Measurements from ENCODE around the gene LRGUK. TPM values are rescaled to one million over a fixed set of nuclear protein-coding genes. Genes with fewer than 3 reads are reported as not detected.
"Not testable (repeated sequence)": the region's sequence is repeated elsewhere in the genome, so short reads cannot be mapped to it uniquely, and the experiment has no call there.

Gene LRGUK, protein sequence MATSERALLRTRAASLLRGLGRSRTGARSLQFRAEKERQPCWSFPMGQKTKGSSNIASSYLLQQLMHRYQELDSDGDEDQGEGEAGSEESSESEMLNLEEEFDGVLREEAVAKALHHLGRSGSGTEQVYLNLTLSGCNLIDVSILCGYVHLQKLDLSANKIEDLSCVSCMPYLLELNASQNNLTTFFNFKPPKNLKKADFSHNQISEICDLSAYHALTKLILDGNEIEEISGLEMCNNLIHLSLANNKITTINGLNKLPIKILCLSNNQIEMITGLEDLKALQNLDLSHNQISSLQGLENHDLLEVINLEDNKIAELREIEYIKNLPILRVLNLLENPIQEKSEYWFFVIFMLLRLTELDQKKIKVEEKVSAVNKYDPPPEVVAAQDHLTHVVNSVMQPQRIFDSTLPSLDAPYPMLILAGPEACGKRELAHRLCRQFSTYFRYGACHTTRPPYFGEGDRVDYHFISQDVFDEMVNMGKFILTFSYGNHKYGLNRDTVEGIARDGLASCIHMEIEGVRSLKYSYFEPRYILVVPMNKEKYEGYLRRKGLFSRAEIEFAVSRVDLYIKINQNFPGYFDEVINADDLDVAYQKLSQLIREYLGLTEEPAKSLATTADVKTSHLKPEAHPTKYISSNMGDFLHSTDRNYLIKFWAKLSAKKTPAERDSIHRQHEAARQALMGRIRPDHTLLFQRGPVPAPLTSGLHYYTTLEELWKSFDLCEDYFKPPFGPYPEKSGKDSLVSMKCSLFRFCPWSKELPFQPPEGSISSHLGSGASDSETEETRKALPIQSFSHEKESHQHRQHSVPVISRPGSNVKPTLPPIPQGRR
- total RNA-seq = under 1 TPM; 0.07 TPM

DNA sequence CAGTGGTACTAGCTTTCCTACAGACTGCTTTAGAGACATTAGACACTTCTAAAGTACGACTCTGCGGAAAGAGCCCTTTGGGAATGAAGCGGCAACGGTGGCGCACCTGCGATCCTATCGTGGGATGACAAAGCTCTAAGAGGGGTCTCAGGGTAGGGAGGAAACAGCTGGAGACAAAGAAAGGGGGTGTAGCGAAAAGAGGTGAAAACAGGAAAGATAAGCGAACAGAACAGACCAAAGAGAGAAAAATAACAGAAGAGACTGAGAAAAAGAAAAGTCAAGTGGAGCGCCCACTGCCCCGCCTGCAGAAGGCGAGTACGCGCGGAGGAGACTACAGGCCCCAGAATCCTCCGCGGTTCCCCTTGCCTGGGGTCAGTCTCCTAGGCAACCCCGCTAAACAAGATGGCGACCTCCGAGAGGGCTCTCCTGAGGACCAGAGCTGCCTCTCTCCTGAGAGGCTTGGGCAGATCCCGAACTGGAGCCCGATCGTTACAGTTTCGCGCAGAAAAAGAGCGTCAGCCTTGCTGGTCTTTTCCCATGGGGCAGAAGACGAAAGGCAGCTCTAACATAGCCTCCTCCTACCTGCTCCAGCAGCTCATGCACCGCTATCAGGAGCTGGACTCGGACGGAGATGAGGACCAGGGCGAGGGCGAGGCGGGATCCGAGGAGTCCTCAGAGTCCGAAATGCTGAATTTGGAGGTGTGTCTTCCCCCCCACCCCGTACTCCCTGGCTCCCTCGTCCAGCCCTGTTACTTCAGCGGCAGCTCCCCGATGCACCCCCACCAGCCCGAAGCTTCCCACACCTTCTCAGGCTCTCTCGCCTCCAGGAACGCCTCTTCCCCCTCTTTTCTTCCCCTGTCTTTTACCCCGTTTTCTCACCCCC, at the start of gene LRGUK:
Gene LRGUK, plus strand, starts transcription at position 375 of the 883 bp plus-strand sequence. Its CDS starts 28 bp downstream, at position 403.
- intact Hi-C loops (cut with micrococcal nuclease) = loop anchor here (1.0 to 5.0 kb wide), 3 partner anchors 190 to 1044 kb away; partner anchors contain the start of genes CHCHD3 and EXOC4
- ChIA-PET CTCF (interaction anchor here (1.0 to 2.5 kb wide), 4 partner anchors 11 to 231 kb away, joined by 3 to 28 read pairs (median 4); partner anchors contain the start of gene SLC35B4), POLR2A (no interaction called here)
- Mint-ChIP-seq H3K9me3 (no peaks in the 10 kb centered on the region), H3K4me3 (peak within 1 kb of the TSS; percentile 81), H3K27me3 (peaks cover 13% of the 10 kb centered on the region), H3K4me1 (ENCODE audit: low read depth) (peaks cover 15% of the 10 kb centered on the region), H3K27ac (no peak within 1 kb of the TSS), H3K36me3 (no peaks in the 10 kb centered on the region)
- DNase-seq = peak; percentile 84

DNA sequence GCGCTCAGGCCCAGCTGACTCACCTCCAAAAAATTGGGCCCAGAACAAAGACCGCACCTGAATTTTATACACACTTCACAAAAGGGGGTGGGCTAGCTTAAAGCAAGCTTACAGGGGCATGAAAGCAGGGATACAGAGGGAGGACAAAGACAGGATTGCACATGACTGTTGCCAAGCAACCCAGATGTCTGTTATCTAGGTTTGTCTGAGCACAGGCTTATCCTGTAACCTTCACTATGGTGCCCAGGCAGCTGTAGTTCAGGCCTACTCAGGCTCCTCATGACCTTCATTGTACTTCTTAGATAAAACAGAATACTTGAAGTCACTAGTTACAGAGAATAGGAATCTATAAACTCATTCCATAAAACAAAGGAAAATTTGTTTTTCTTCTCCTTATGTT, 49.6 kb upstream of the LRGUK start:
- H3K36me3 Mint-ChIP-seq = peaks cover 13% of the 10 kb centered on the region
- intact Hi-C loops (cut with micrococcal nuclease); CTCF ChIA-PET; H3K4me3 Mint-ChIP-seq; H3K27me3 Mint-ChIP-seq; H3K9me3 Mint-ChIP-seq; DNase-seq; H3K27ac Mint-ChIP-seq; POLR2A ChIA-PET; H3K4me1 Mint-ChIP-seq (ENCODE audit: low read depth): not testable (repeated sequence)

DNA sequence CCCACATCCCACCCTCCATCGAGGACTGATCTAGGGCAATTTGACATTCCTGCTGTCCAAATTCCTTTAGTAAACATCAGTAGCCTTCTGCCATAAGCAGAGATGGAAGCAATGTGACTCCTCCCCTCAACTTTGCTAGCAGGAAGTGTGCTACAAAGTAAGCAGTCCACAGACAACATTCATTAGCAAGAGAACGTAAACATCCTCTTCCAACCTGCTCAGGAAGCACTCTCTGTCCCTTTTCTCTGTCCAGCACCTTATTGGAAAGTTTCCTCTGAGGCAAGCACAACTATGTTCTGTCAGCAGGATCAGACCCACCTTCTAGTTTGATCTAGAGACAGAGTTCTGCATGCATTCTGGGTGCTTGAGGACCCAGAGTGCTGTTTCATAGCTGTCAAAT, 48.1 kb upstream of the LRGUK start:
- POLR2A ChIA-PET = no interaction called here
- Mint-ChIP-seq H3K27me3 (no peaks in the 10 kb centered on the region), H3K36me3 (peaks cover 8% of the 10 kb centered on the region), H3K9me3 (peaks cover 6% of the 10 kb centered on the region), H3K4me1 (ENCODE audit: low read depth) (no peaks in the 10 kb centered on the region), H3K4me3 (no peak overlapping the region), H3K27ac (no peak overlapping the region)
- DNase-seq = no peak
- intact Hi-C loops (cut with micrococcal nuclease) = no loop called here
- CTCF ChIA-PET = interaction anchor here (0.7 to 1.1 kb wide), 2 partner anchors 13 to 21 kb away, joined by 3 read pairs; no protein-coding TSS in a partner anchor

DNA sequence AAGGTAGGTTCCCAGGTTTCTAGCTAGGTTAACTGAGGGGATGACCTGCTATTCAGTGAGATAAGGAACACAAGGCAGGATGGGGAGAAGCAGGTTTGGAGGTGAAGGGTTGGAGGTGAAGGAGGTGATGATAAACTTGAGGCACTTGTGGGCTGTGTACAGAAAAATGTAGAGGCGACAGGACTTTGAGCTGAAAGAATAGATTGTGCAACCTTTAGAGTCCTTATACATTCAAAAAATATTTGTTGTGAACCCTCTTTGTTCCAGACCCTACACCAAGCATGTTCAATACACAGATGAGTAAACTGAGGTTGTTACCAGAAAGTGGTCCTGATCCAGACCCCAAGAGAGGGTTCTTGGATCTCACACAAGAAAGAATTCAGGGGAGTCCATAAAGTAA, 45.4 kb upstream of the LRGUK start:
- intact Hi-C loops (cut with micrococcal nuclease) = no loop called here
- no peak overlapping the region for H3K4me3 Mint-ChIP-seq
- DNase-seq = no peak
- CTCF ChIA-PET = interaction anchor here (1.1 kb wide), 1 partner anchor 59 kb away, joined by 3 read pairs; no protein-coding TSS in a partner anchor
- no peaks in the 10 kb centered on the region for H3K4me1 Mint-ChIP-seq (ENCODE audit: low read depth)
- H3K36me3 Mint-ChIP-seq = no peaks in the 10 kb centered on the region
- peaks cover 2% of the 10 kb centered on the region for H3K9me3 Mint-ChIP-seq
- H3K27me3 Mint-ChIP-seq = no peaks in the 10 kb centered on the region
- H3K27ac Mint-ChIP-seq = no peak overlapping the region
- POLR2A ChIA-PET = no interaction called here

DNA sequence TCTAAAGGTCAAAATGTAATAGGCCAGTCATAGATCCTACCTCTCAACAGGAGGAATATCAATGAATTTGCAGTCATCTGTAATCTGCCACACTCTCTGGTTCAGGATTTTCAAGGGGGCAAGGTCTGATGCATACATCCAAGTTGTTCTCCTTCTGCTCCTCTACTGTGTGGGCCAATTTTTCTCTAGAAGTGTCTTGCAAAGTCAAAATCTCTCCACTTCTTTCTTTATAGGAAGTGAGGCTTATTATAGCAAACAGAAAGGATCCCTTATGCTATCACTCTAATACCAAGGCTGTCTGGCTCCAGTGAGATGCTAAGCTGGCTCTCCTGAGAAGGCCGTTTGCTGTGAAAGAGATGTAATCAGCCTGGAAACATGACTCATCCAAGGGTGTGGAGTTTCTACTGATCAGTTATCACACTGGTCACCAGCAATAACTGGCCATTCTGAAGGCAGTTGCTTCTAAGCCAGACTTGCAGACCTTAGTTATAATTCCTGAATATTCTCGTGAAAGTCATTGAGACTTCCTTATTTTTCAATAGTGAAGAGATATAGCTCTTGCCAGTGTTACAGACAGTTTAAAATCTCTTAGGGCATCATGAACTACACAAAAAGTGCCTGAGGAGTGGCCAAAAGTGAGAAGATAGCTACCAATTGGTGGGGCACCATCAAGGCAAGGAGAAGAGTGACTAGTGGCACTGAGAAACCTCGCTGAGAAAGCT, 43.2 kb upstream of the LRGUK start:
- intact Hi-C loops (cut with micrococcal nuclease) = no loop called here
- no peak overlapping the region for H3K4me3 Mint-ChIP-seq
- CTCF ChIA-PET = interaction anchor here (0.6 kb wide), 1 partner anchor 57 kb away, joined by 3 read pairs; no protein-coding TSS in a partner anchor

DNA sequence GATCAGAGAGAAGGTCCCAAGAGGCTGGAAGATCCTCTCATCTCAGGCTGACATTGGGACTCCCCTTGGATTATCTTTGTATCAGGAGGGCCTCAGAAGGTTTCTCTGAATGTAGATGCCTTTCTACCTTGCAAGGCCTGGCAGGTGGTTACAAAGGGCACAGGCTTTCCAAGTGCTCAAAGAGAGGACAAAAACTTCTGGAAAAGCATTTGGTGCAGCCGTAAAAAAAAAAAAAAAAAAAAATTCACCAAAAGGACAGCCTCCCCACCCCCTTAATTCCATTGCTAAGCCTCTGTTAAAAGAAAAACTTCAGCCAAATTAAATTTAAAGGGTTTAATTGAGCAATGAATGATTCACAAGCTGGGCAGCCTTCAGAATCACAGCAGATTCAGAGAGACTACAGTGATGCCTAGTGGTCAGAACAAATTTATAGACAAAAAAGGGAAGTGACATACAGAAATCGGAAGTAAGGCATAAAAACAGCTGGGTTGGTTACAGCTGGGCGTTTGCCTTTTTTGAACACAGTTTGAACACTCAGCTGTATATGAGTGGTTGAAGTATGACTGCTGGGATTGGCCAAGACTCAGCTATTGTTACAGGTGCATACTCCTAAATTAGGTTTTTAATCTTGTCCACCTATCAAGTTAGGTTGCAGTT, 42.5 kb upstream of the LRGUK start:
- Mint-ChIP-seq H3K4me3 (no peak overlapping the region), H3K9me3 (peaks cover 26% of the 10 kb centered on the region), H3K27me3 (no peaks in the 10 kb centered on the region), H3K4me1 (ENCODE audit: low read depth) (no peaks in the 10 kb centered on the region), H3K36me3 (peaks cover 4% of the 10 kb centered on the region), H3K27ac (no peak overlapping the region)
- intact Hi-C loops (cut with micrococcal nuclease) = no loop called here
- DNase-seq = no peak
- ChIA-PET POLR2A (no interaction called here), CTCF (interaction anchor here (0.6 kb wide), 1 partner anchor 57 kb away, joined by 3 read pairs; no protein-coding TSS in a partner anchor)

More for the DNA sequence above, 43.2 kb upstream of the LRGUK start:
- Mint-ChIP-seq H3K27me3 (no peaks in the 10 kb centered on the region), H3K36me3 (peaks cover under 1% of the 10 kb centered on the region), H3K4me1 (ENCODE audit: low read depth) (no peaks in the 10 kb centered on the region), H3K27ac (no peak overlapping the region), H3K9me3 (peaks cover 19% of the 10 kb centered on the region)
- no peak for DNase-seq
- POLR2A ChIA-PET = no interaction called here

DNA sequence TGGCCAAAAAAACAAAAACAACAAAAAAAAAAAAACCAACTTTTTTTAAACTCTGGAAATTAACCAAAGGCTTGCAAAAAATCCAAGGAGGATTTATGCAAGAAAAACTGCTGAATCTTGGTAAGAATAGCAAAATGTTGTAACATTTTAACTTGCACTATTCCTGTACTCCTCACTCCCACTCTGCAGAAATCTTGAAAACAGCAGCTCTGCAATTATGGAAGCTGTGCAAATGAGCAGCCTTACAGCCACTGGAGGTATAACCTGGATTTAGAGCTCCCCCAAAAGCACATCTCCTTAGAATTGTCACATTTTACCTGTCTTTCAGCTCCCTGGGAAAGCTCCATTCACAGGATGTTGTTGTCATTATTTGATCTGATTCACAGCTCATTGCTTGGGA, 41.8 kb upstream of the LRGUK start:
- Mint-ChIP-seq H3K27me3 (no peaks in the 10 kb centered on the region), H3K9me3 (peaks cover 33% of the 10 kb centered on the region), H3K27ac (no peak overlapping the region), H3K36me3 (peaks cover 8% of the 10 kb centered on the region), H3K4me3 (no peak overlapping the region), H3K4me1 (ENCODE audit: low read depth) (no peaks in the 10 kb centered on the region)
- POLR2A ChIA-PET = no interaction called here
- intact Hi-C loops (cut with micrococcal nuclease) = no loop called here
- DNase-seq = no peak
- CTCF ChIA-PET = no interaction called here

DNA sequence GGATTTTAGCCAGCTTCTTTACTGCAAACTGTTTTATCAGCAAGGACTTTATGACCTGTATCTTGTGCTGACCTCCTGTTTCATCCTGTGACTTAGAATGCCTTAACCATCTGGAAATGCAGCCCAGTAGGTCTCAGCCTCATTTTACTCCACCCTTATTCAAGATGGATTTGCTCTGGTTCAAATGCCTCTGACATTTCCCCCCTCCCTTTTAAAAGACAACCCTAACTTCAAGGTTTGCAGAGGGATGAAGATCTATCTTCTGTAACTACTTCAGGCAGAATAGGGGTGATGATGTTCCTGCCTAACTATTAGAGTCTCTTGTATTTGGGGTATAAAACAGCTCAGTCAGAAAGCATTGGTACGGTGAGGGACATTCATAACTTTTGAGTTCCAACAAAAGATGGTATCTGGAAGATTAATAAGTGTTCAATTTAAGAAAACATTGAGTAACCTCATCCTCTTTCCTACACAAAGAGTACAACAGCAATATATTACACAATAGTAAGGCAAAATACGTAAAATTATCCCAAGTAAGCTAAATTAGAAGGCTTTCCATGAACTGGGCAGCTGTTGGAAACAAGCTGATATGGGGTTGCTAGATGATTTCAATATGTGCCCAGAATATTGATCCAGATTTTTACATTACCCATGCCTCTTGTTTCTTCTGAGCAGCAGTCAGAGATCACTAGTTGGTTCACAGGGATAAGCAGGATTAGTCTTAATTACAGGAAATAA, 40.0 kb upstream of the LRGUK start:
- no peak overlapping the region for H3K27ac Mint-ChIP-seq
- H3K4me3 Mint-ChIP-seq = no peak overlapping the region
- POLR2A ChIA-PET = no interaction called here
- peaks cover 39% of the 10 kb centered on the region for H3K9me3 Mint-ChIP-seq
- DNase-seq = no peak
- no peaks in the 10 kb centered on the region for H3K27me3 Mint-ChIP-seq
- H3K36me3 Mint-ChIP-seq = peaks cover 9% of the 10 kb centered on the region
- intact Hi-C loops (cut with micrococcal nuclease) = no loop called here
- CTCF ChIA-PET = no interaction called here
- H3K4me1 Mint-ChIP-seq (ENCODE audit: low read depth) = no peaks in the 10 kb centered on the region

DNA sequence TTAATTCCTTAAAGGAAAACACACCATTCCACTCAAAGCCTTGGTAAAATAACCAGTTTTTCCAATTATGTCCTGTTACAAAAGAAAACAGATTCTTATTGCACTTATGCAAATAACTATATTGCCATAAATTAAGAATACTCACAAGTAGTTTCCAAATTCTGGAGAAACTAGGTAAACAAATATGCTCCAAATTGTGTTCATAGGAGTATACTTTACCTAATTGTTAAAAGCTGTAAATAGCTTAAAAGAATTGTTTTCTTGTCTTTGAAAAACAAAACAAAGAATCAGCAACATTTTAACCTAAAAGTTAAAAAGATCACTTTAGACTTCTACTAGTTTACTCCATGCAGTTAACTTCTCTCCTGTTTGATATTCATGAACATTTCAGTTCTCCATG, 38.9 kb upstream of the LRGUK start:
- Mint-ChIP-seq H3K4me1 (ENCODE audit: low read depth) (no peaks in the 10 kb centered on the region), H3K27ac (no peak overlapping the region), H3K9me3 (peaks cover 48% of the 10 kb centered on the region), H3K36me3 (peaks cover 9% of the 10 kb centered on the region), H3K4me3 (no peak overlapping the region), H3K27me3 (no peaks in the 10 kb centered on the region)
- POLR2A ChIA-PET = no interaction called here
- CTCF ChIA-PET = no interaction called here
- DNase-seq = no peak
- intact Hi-C loops (cut with micrococcal nuclease) = no loop called here

DNA sequence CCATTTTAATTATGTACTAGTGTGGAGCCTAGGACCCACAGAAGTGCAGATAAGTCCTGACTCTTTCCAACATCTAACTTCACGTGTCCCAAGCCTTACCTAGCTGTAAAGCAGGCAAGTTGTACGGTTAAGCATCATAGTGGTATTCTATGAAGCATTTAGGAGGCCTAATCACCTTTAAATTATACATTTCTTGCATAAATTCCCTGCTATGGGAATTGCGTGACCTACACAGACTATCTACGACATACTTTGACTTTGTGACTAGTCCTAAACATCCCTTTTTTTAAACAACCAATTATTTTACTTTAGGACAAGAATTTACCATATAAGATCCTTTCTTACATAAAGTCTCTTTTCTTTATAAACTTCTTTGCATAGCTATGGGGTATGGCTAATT, 37.7 kb upstream of the LRGUK start:
- Mint-ChIP-seq H3K4me1 (ENCODE audit: low read depth) (no peaks in the 10 kb centered on the region), H3K27me3 (no peaks in the 10 kb centered on the region), H3K27ac (no peak overlapping the region), H3K36me3 (peaks cover 9% of the 10 kb centered on the region), H3K4me3 (no peak overlapping the region), H3K9me3 (peaks cover 60% of the 10 kb centered on the region)
- CTCF ChIA-PET = no interaction called here
- no peak for DNase-seq
- intact Hi-C loops (cut with micrococcal nuclease) = no loop called here
- POLR2A ChIA-PET = no interaction called here
